NCI-H146 treated with DMSO at 0.1 percent for 48 hours (cell line): Measurements from ENCODE around the gene CCT8L2.
"Not testable (repeated sequence)": the region's sequence is repeated elsewhere in the genome, so short reads cannot be mapped to it uniquely, and the experiment has no call there.

Experiments
- DNase-seq: peaks from one replicate; lab custom pipeline; 2025; ENCODE audit not compliant: unreplicated experiment; lab: John Stamatoyannopoulos, UW

Gene CCT8L2

GRCh38 chr22:16592710-16593109 is at the start of gene CCT8L2:
Gene CCT8L2, minus strand, starts transcription at chr22:16592810. Its CDS starts 260 bp downstream, at chr22:16592550.
- DNase-seq = not testable (repeated sequence)

GRCh38 chr22:16635442-16635841 is 42.8 kb upstream of the CCT8L2 start:
- not testable (repeated sequence) for DNase-seq

- not testable (repeated sequence) for DNase-seq
Measured at GRCh38 chr22:16634092-16634491, 41.5 kb upstream of the CCT8L2 start.

GRCh38 chr22:16628476-16628875 is 35.9 kb upstream of the CCT8L2 start:
- DNase-seq = not testable (repeated sequence)

GRCh38 chr22:16625018-16625417 is 32.4 kb upstream of the CCT8L2 start:
- DNase-seq = not testable (repeated sequence)

GRCh38 chr22:16623595-16623994 is 31.0 kb upstream of the CCT8L2 start:
- not testable (repeated sequence) for DNase-seq

GRCh38 chr22:16617516-16617915 is 24.9 kb upstream of the CCT8L2 start:
- DNase-seq = not testable (repeated sequence)

- DNase-seq = not testable (repeated sequence)
Measured at GRCh38 chr22:16616390-16616938, 23.9 kb upstream of the CCT8L2 start.

GRCh38 chr22:16615606-16616245 is 23.1 kb upstream of the CCT8L2 start:
- not testable (repeated sequence) for DNase-seq

- DNase-seq = no peak
Measured at GRCh38 chr22:16609548-16610261, 17.1 kb upstream of the CCT8L2 start.

- no peak for DNase-seq
Measured at GRCh38 chr22:16608931-16609330, 16.3 kb upstream of the CCT8L2 start.

- DNase-seq = not testable (repeated sequence)
Measured at GRCh38 chr22:16604257-16604998, 11.8 kb upstream of the CCT8L2 start.

- DNase-seq = not testable (repeated sequence)
Measured at GRCh38 chr22:16603770-16604242, 11.2 kb upstream of the CCT8L2 start.

- no peak for DNase-seq
Measured at GRCh38 chr22:16603448-16603768, 10.8 kb upstream of the CCT8L2 start.

- DNase-seq = not testable (repeated sequence)
Measured at GRCh38 chr22:16602728-16603447, 10.3 kb upstream of the CCT8L2 start.

- DNase-seq = not testable (repeated sequence)
Measured at GRCh38 chr22:16602224-16602727, 9.7 kb upstream of the CCT8L2 start.

- DNase-seq = no peak
Measured at GRCh38 chr22:16601437-16602223, 9.0 kb upstream of the CCT8L2 start.

GRCh38 chr22:16600644-16601436 is 8.2 kb upstream of the CCT8L2 start:
- DNase-seq = not testable (repeated sequence)

- DNase-seq = not testable (repeated sequence)
Measured at GRCh38 chr22:16599648-16600047, 7.0 kb upstream of the CCT8L2 start.
